ENCODE data around the gene RAB40A. TPM values are rescaled to one million over a fixed set of nuclear protein-coding genes. Genes with fewer than 3 reads are reported as not detected.
A peak's percentile ranks its signal among the peaks of the same experiment; 100 is the strongest.

The RAB40A gene
- total and polyA plus RNA-seq, 10 donors: 0.12 to 1.6 (median 0.68) TPM; not detected in 1

GRCh38 chrX:103550415-103551051 lies 31.2 kb upstream of the RAB40A start:
- intact Hi-C loops (cut with DNase I; ENCODE audit: low total_unique reads): no loop called here
- peaks cover 0 to 6% (median 0%) of the 10 kb centered on the region in 8 donors for H3K9me3 ChIP-seq
- H3K4me1 ChIP-seq: peaks cover 0 to 7% (median 0%) of the 10 kb centered on the region in 6 donors
- H3K36me3 ChIP-seq: no peaks in the 10 kb centered on the region
- peaks cover 0 to 5% (median 0%) of the 10 kb centered on the region in 7 donors for H3K27me3 ChIP-seq (replicated peaks in 1 of 7)
- DNase-seq: no peak
- no peak for TF ChIP-seq CTCF (IDR thresholded peaks at IDR 0.05 in 8 of 11, conservative IDR thresholded peaks at IDR 0.05 in 3 of 11)
- TF ChIP-seq POLR2AphosphoS5 (IDR thresholded peaks at IDR 0.05): no peak
- TF ChIP-seq POLR2A (IDR thresholded peaks at IDR 0.05): no peak
- WGBS, 5 donors: 49 to 89% (median 76%) methylated on average over 3 of the region's 3 CpGs
- no peak overlapping the region for H3K27ac ChIP-seq
- H3K4me3 ChIP-seq: no peak overlapping the region

- TF ChIP-seq POLR2AphosphoS5 (IDR thresholded peaks at IDR 0.05): no peak
- H3K36me3 ChIP-seq: no peaks in the 10 kb centered on the region
- peaks cover 0 to 7% (median 0%) of the 10 kb centered on the region in 6 donors for H3K4me1 ChIP-seq
- H3K27me3 ChIP-seq (replicated peaks in 1 of 7): peaks cover 0 to 5% (median 0%) of the 10 kb centered on the region in 7 donors
- no peak overlapping the region for H3K27ac ChIP-seq
- intact Hi-C loops (cut with DNase I; ENCODE audit: low total_unique reads): no loop called here
- H3K9me3 ChIP-seq: peaks cover 0 to 6% (median 0%) of the 10 kb centered on the region in 8 donors
- DNase-seq: no peak
- WGBS, 5 donors: 69 to 91% (median 82%) methylated on average over 3 of the region's 3 CpGs
- no peak overlapping the region for H3K4me3 ChIP-seq
These were observed 30.6 kb upstream of the RAB40A start for GRCh38 chrX:103549916-103550315.

- no peak for DNase-seq
- Histone ChIP-seq H3K4me1 (no peaks in the 10 kb centered on the region), H3K4me3 (no peak overlapping the region), H3K36me3 (no peaks in the 10 kb centered on the region), H3K9me3 (no peaks in the 10 kb centered on the region), H3K27me3 (replicated peaks in 1 of 7) (peaks cover 0 to 10% (median 0%) of the 10 kb centered on the region in 7 donors), H3K27ac (peak overlapping the region in 4 of 8 donors; percentile 37 to 64 (median 43))
- TF ChIP-seq CTCF (IDR thresholded peaks at IDR 0.05 in 8 of 11, conservative IDR thresholded peaks at IDR 0.05 in 3 of 11) (no peak), POLR2A (IDR thresholded peaks at IDR 0.05) (no peak), POLR2AphosphoS5 (IDR thresholded peaks at IDR 0.05) (no peak)
- intact Hi-C loops (cut with DNase I; ENCODE audit: low total_unique reads): no loop called here
These were observed 20.9 kb upstream of the RAB40A start for GRCh38 chrX:103540145-103540544.

GRCh38 chrX:103539695-103540094 lies 20.4 kb upstream of the RAB40A start:
- intact Hi-C loops (cut with DNase I; ENCODE audit: low total_unique reads): loop anchor here (10.0 kb wide), 1 partner anchor 145 kb away; the partner anchor contains the start of gene MORF4L2
- no peak overlapping the region for H3K4me3 ChIP-seq
- no peak for DNase-seq
- H3K4me1 ChIP-seq: no peaks in the 10 kb centered on the region
- H3K27me3 ChIP-seq (replicated peaks in 1 of 7): peaks cover 0 to 12% (median 0%) of the 10 kb centered on the region in 7 donors
- no peaks in the 10 kb centered on the region for H3K36me3 ChIP-seq
- 62 to 87% (median 82%) methylated on average over 2 of the region's 2 CpGs for WGBS, 5 donors
- no peaks in the 10 kb centered on the region for H3K9me3 ChIP-seq
- peak overlapping the region in 5 of 8 donors; percentile 2 to 64 (median 39) for H3K27ac ChIP-seq
- TF ChIP-seq POLR2AphosphoS5 (IDR thresholded peaks at IDR 0.05) (no peak), CTCF (IDR thresholded peaks at IDR 0.05 in 8 of 11, conservative IDR thresholded peaks at IDR 0.05 in 3 of 11) (no peak), POLR2A (IDR thresholded peaks at IDR 0.05) (no peak)
